H1 (cell line): ENCODE results near the gene THAP12. TPM values are rescaled to one million over a fixed set of nuclear protein-coding genes. Genes with fewer than 3 reads are reported as not detected.

Experiments used
- CTCF ChIA-PET: fragments of 300-600 bp; sonication (Branson Sonifier 250); formaldehyde crosslinking; loops from one replicate; lab custom pipeline; 2021; ENCODE audit not compliant: partially characterized antibody; lab: Charles Lee
- POLR2A ChIA-PET: fragments of 300-600 bp; sonication (Branson Sonifier 250); formaldehyde crosslinking; loops from one replicate; lab custom pipeline; 2021; ENCODE audit warnings: inconsistent platforms; ENCODE audit not compliant: partially characterized antibody; lab: Charles Lee
- DNase-seq, 2 experiments: peaks; one replicate each; pipeline versions ENCODE4 v3.0.0 to v3.0.0-alpha.2; 2010 to 2022; ENCODE audit warnings: low spot score in 2 of 2, low read depth in 1 of 2, mixed read lengths in 1 of 2
- FAIRE-seq: peaks from 2 replicates; lab custom pipeline; 2011; peaks lifted over from hg19 to GRCh38; lab: Jason Lieb, UNC
- H2AFZ ChIP-seq: 2 replicates; pipeline ENCODE4 v1.8.1; 2012; ENCODE audit warnings: low read length, inconsistent platforms
- H2AK5ac ChIP-seq: 2 replicates; pipeline ENCODE4 v1.6.1; 2013; ENCODE audit warnings: low read depth, low read length
- H2BK120ac ChIP-seq: replicated peaks from 2 replicates; pipeline ENCODE3; 2013; ENCODE audit warnings: low read depth, low read length, inconsistent platforms
- H2BK12ac ChIP-seq: 2 replicates; pipeline ENCODE4 v1.6.1; 2013; ENCODE audit warnings: low read depth, low read length
- H2BK15ac ChIP-seq: 2 replicates; pipeline ENCODE4 v1.6.1; 2013; ENCODE audit warnings: low read length
- H2BK20ac ChIP-seq: 2 replicates; pipeline ENCODE4 v1.6.1; 2013; ENCODE audit warnings: low read length
- H2BK5ac ChIP-seq: 2 replicates; pipeline ENCODE4 v1.6.1; 2013; ENCODE audit warnings: low read depth, low read length
- H3K14ac ChIP-seq: 2 replicates; pipeline ENCODE4 v1.6.1; 2013; ENCODE audit warnings: inconsistent platforms; ENCODE audit not compliant: insufficient read length
- H3K18ac ChIP-seq: 2 replicates; pipeline ENCODE4 v1.6.1; 2013; ENCODE audit warnings: low read length; ENCODE audit errors: extremely low read depth
- H3K23ac ChIP-seq: 2 replicates; pipeline ENCODE4 v1.6.1; 2013; ENCODE audit warnings: inconsistent platforms; ENCODE audit not compliant: insufficient read length
- H3K23me2 ChIP-seq: 2 replicates; pipeline ENCODE4 v1.6.1; 2013; ENCODE audit warnings: low read depth, low read length
- H3K27ac ChIP-seq: 2 replicates; pipeline ENCODE4 v1.6.1; 2011; ENCODE audit warnings: low read depth, low read length, inconsistent platforms
- H3K27me3 ChIP-seq, 4 experiments: replicated peaks in 1 of 4; 1 replicate in 1 of 4; 2 replicates in 3 of 4; pipeline versions ENCODE4 v1.6.1 to v1.8.1; 2011 to 2013; ENCODE audit warnings: low read length in 3 of 4, mild to moderate bottlenecking in 3 of 4, inconsistent platforms in 2 of 4, mixed read lengths in 2 of 4, moderate library complexity in 1 of 4; ENCODE audit not compliant: control insufficient read depth in 3 of 4, insufficient read depth in 3 of 4; ENCODE audit errors: extremely low read depth in 1 of 4
- H3K36me3 ChIP-seq, 4 experiments: 2 replicates each; pipeline versions ENCODE4 v1.6.1 to v1.8.1; 2011 to 2013; ENCODE audit warnings: mild to moderate bottlenecking in 4 of 4, low read length in 3 of 4, moderate library complexity in 2 of 4, control low read depth in 1 of 4, inconsistent platforms in 1 of 4; ENCODE audit not compliant: insufficient read depth in 4 of 4, control insufficient read depth in 2 of 4
- H3K4ac ChIP-seq: replicated peaks from 2 replicates; pipeline ENCODE3; 2013; ENCODE audit warnings: low read length, low read depth, mixed read lengths, inconsistent platforms; ENCODE audit not compliant: insufficient read length
- H3K4me1 ChIP-seq, 4 experiments: replicated peaks in 1 of 4; 1 replicate in 1 of 4; 2 replicates in 3 of 4; pipeline versions ENCODE4 v1.6.1 to v1.8.1; 2011 to 2013; ENCODE audit warnings: low read length in 3 of 4, inconsistent platforms in 2 of 4, mixed read lengths in 1 of 4; ENCODE audit not compliant: insufficient read depth in 4 of 4, control insufficient read depth in 3 of 4
- H3K4me2 ChIP-seq, 2 experiments: 2 replicates each; pipeline versions ENCODE4 v1.6.1 to v1.8.1; 2011 to 2013; ENCODE audit warnings: low read depth in 2 of 2, low read length in 2 of 2, control low read depth in 1 of 2, inconsistent platforms in 1 of 2, mild to moderate bottlenecking in 1 of 2; ENCODE audit not compliant: insufficient read depth in 1 of 2
- H3K4me3 ChIP-seq, 4 experiments: fragments of 200-600, 300-600 bp in 1 of 4; sonication (generic), shearing (Covaris generic), sonication (Bioruptor Twin) in 1 of 4; 2 replicates each; pipeline versions ENCODE4 v1.5.1 to v1.8.1; 2011 to 2016; ENCODE audit warnings: low read length in 4 of 4, low read depth in 3 of 4, control low read depth in 2 of 4, inconsistent platforms in 2 of 4, mild to moderate bottlenecking in 2 of 4, mixed read lengths in 1 of 4, moderate library complexity in 1 of 4; ENCODE audit not compliant: insufficient read depth in 2 of 4; ENCODE audit errors: extremely low read depth in 1 of 4
- H3K56ac ChIP-seq: replicated peaks from 2 replicates; pipeline ENCODE3; 2013; ENCODE audit warnings: low read depth, mild to moderate bottlenecking, mixed read lengths, low read length, inconsistent platforms; ENCODE audit not compliant: insufficient read length
- H3K79me1 ChIP-seq: 2 replicates; pipeline ENCODE4 v1.6.1; 2013; ENCODE audit warnings: low read depth, low read length, control low read depth
- H3K79me2 ChIP-seq, 2 experiments: 2 replicates each; pipeline versions ENCODE4 v1.6.1 to v1.8.1; 2012 to 2013; ENCODE audit warnings: low read length in 2 of 2, mild to moderate bottlenecking in 2 of 2, inconsistent platforms in 1 of 2; ENCODE audit not compliant: insufficient read depth in 2 of 2, control insufficient read depth in 1 of 2
- H3K9ac ChIP-seq, 4 experiments: replicated peaks in 1 of 4; 1 replicate in 1 of 4; 2 replicates in 3 of 4; pipeline versions ENCODE4 v1.6.1 to v1.8.1; 2011 to 2013; ENCODE audit warnings: low read depth in 3 of 4, low read length in 3 of 4, control low read depth in 2 of 4, mild to moderate bottlenecking in 2 of 4, moderate library complexity in 2 of 4, inconsistent platforms in 1 of 4; ENCODE audit errors: extremely low read depth in 1 of 4
- H3K9me3 ChIP-seq, 2 experiments: 2 replicates each; pipeline versions ENCODE4 v1.6.1 to v1.8.1; 2012 to 2013; ENCODE audit warnings: mild to moderate bottlenecking in 2 of 2, moderate library complexity in 2 of 2, control low read depth in 1 of 2, inconsistent platforms in 1 of 2, low read depth in 1 of 2, low read length in 1 of 2, mixed read lengths in 1 of 2; ENCODE audit not compliant: insufficient read depth in 2 of 2
- H4K20me1 ChIP-seq, 2 experiments: replicated peaks in 1 of 2; 2 replicates each; pipeline versions ENCODE3 to v1.8.1; 2011 to 2013; ENCODE audit warnings: inconsistent platforms in 2 of 2, low read length in 2 of 2, mild to moderate bottlenecking in 1 of 2; ENCODE audit not compliant: insufficient read depth in 2 of 2, control insufficient read depth in 1 of 2
- H4K5ac ChIP-seq: 2 replicates; pipeline ENCODE4 v1.6.1; 2013; ENCODE audit warnings: low read length, low read depth, mixed read lengths, inconsistent platforms; ENCODE audit not compliant: insufficient read length
- H4K8ac ChIP-seq: 2 replicates; pipeline ENCODE4 v1.8.0; 2013; ENCODE audit warnings: mild to moderate bottlenecking, moderate library complexity, low read length, inconsistent platforms; ENCODE audit not compliant: insufficient read depth; ENCODE audit errors: extremely low read depth
- H4K91ac ChIP-seq: replicated peaks from 2 replicates; pipeline ENCODE3; 2013; ENCODE audit warnings: low read length, mixed read lengths, inconsistent platforms; ENCODE audit not compliant: insufficient read length
- BCL11A ChIP-seq, 2 experiments: IDR thresholded peaks; one replicate each; pipeline ENCODE4 v1.6.1; 2011; ENCODE audit warnings: low read depth in 2 of 2, low read length in 2 of 2, mild to moderate bottlenecking in 2 of 2
- BRCA1 ChIP-seq: IDR thresholded peaks from 2 replicates; pipeline ENCODE4 v1.6.1; 2012; ENCODE audit warnings: low read depth, low read length, improper control_type of control experiment
- WGBS, 2 experiments: shearing (Covaris generic) in 1 of 2; methylation state at CpG; one replicate each; pipeline versions ENCODE4 v1.1.6 to v1.1.7; 2013 to 2015; ENCODE audit warnings: low lambda C conversion rate in 2 of 2, mixed read lengths in 2 of 2, inconsistent platforms in 1 of 2, low coverage in 1 of 2, missing lambda C conversion rate in 1 of 2; ENCODE audit not compliant: insufficient replicate concordance in 2 of 2, insufficient coverage in 1 of 2, insufficient read length in 1 of 2; ENCODE audit errors: extremely low coverage in 1 of 2, missing lambda C conversion rate in 1 of 2; 5-methylcytosine and 5-hydroxymethylcytosine counted together
- polyA plus RNA-seq, 7 experiments: library from polyadenylated mRNA; depleted of rRNA in 3 of 7; stranded (reverse) in 5 of 7; unstranded in 2 of 7; fragments of >200 nt in 5 of 7; fragments of 200-250 nt in 2 of 7; gene quantifications; 1 replicate in 5 of 7; 2 replicates in 1 of 7; 4 replicates in 1 of 7; pipeline versions ENCODE4 v1.2.1 to v1.2.3, GENCODE V29; 2011 to 2013; ENCODE audit warnings: missing spikeins in 2 of 7, mixed read lengths in 2 of 7
- total RNA-seq: library from RNA; stranded (reverse); fragmentation: NEBNext Ultra II Directional; extraction: Animal tissue kit (Norgen Biotek cat#: 25700); gene quantifications from 2 replicates; pipeline ENCODE4 v1.2.1, GENCODE V29; 2021

The THAP12 gene
- total and polyA plus RNA-seq, 2 of the 8 experiments (the other 6 are each of a cell fraction or from before 2014, with no cell fraction given): 12.0 to 39.9 TPM

DNA sequence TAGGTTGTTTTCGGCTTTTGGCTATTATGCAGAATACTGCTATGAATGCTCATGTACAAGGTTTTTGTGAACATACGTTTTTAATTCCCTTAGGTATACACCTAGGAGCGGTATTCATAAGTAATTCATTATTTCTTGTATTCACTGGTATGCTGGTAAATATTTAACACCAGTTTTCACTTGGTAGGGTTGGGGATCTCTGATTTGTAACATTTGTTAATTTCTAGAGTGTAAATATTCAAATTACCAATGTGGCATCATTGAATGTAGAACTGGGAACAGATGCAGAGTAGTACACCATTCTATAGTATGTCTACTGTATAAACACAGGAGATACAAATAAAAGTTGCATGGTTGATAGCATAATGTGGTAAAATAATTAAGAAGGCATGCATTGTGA lies 16.5 kb upstream of the THAP12 start:
- no peaks in the 10 kb centered on the region for H4K20me1 ChIP-seq
- WGBS, 2 experiments: 89% methylated on average over 3 of the region's 3 CpGs; no CpG with 5 or more reads in 1 of the 2 experiments
- H3K27me3 ChIP-seq: no peaks in the 10 kb centered on the region
- DNase-seq (no peak), FAIRE-seq (no peak)
- ChIA-PET POLR2A (no interaction called here), CTCF (no interaction called here)
- H3K79me2 ChIP-seq: no peaks in the 10 kb centered on the region
- no peak overlapping the region for H3K9ac ChIP-seq
- H3K4ac ChIP-seq: no peak overlapping the region
- H4K8ac ChIP-seq: no peak overlapping the region
- TF ChIP-seq BRCA1 (no peak), BCL11A (IDR thresholded peaks at IDR 0.05; ENCODE audit: low read depth in 2 of 2, low read length in 2 of 2) (no peak)
- no peaks in the 10 kb centered on the region for H3K79me1 ChIP-seq
- no peak overlapping the region for H2BK120ac ChIP-seq
- H3K56ac ChIP-seq: no peak overlapping the region
- no peaks in the 10 kb centered on the region for H3K9me3 ChIP-seq
- no peak overlapping the region for H3K18ac ChIP-seq
- H2AFZ ChIP-seq: no peak overlapping the region
- H2BK20ac ChIP-seq: no peak overlapping the region
- H2BK15ac ChIP-seq: no peak overlapping the region
- H3K23ac ChIP-seq: no peak overlapping the region
- H3K36me3 ChIP-seq: no peaks in the 10 kb centered on the region
- no peaks in the 10 kb centered on the region for H3K4me1 ChIP-seq
- H3K14ac ChIP-seq: no peak overlapping the region
- no peak overlapping the region for H4K5ac ChIP-seq
- no peak overlapping the region for H3K27ac ChIP-seq
- no peak overlapping the region for H2BK12ac ChIP-seq
- H3K23me2 ChIP-seq: no peaks in the 10 kb centered on the region
- H3K4me2 ChIP-seq: no peak overlapping the region
- H4K91ac ChIP-seq: no peak overlapping the region
- H2AK5ac ChIP-seq: no peak overlapping the region
- H2BK5ac ChIP-seq: no peak overlapping the region
- no peak overlapping the region for H3K4me3 ChIP-seq
